ENCODE results near the gene LIMS3. TPM values are rescaled to one million over a fixed set of nuclear protein-coding genes. Genes with fewer than 3 reads are reported as not detected.
"Not testable (repeated sequence)": the region's sequence is repeated elsewhere in the genome, so short reads cannot be mapped to it uniquely, and the experiment has no call there.

Gene LIMS3
- total RNA-seq, 1 donor from 2014 or later: 0.27 TPM

DNA sequence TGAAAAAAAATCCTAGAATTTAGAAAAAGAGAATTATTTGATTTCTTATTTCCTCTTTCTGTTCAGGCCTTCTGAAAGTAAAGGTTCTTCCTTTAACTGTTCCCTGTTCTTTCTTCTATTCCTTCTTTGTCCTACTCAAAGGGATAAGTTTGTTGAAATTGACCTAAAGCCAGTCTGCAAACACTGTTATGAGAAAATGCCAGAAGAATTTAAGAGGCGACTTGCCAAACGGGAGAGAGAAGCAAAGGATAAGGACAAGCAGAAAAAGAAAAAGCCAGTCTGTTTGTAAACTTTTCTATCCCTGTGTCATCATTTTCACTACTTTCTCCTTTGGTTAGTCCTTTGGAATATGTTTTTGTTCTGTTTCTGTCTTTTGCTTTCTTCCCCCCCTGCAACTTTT lies 26.0 kb downstream of the LIMS3 start:
- intact Hi-C loops (cut with micrococcal nuclease): not testable (repeated sequence)

DNA sequence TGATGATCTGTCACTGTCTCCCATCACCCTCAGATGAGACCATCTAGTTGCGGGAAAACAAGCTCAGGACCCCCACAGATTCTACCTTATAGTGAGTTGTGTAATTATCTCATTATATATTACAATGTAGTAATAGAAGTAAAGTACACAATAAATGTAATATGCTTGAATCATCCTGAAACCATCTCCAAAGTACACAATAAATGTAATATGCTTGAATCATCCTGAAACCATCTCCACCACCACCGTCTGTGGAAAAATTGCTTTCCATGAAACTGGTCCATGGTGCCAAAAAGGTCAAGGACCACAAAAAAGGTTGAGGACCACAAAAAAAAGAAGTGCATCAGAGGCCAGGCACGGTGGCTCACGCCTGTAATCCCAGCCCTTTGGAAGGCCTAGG lies 29.3 kb downstream of the LIMS3 start:
- intact Hi-C loops (cut with micrococcal nuclease): not testable (repeated sequence)

DNA sequence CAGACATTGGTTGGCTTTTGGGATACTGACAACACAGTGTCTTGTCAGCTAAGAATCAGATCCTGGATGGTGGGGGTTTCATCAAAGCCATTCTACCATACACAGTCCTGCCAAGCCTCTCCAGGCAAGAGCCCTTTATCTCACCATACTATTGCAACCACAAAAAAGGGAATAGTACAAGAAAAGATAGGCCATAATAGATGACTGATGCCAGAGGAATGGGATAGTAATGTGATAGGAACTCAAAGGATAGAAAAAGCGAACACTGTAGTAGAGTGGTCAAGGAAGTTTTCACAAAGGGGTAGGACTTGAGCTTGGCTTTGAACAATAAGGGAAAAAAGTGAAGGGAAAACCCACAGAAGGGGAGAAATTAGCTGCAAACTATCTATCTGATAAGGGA lies 30.7 kb downstream of the LIMS3 start:
- intact Hi-C loops (cut with micrococcal nuclease): not testable (repeated sequence)

DNA sequence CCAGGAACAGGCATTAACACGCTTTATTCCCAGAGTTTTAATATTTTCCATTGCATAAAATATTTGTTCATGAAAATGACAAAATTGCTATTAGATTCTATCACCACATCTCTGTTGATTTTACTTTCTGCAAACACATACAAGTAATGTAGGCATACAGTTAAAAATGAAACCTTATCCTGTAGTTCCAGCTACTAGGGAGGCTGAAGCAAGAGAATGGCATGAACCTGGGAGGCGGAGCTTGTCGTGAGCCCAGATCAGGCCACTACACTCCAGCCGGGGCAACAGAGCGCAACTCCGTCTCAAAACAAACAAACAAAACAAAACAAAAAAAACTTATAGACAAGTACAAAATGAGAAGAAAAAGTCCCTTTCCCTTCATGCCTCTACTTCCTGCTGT lies 38.0 kb downstream of the LIMS3 start:
- intact Hi-C loops (cut with micrococcal nuclease): not testable (repeated sequence)

DNA sequence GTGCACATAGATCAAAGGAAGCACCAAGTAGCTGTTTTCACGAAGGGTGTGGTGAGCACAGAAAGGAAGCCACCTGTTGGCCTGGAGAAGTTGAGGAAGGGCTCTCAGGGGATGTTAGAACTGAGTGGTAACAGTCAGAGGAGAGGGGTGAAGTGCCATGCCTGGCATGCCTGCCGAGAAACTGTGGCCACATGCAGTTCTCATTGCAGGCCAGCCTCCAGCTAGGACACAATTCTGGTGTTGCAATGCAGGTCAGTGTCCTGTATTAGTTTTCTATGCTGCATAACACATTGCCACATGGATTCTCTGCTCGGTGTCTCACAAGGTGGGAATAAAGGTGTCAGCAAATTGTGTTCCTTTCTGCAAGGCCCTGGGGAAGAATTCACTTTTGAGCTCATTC lies 46.9 kb downstream of the LIMS3 start:
- intact Hi-C loops (cut with micrococcal nuclease): not testable (repeated sequence)

DNA sequence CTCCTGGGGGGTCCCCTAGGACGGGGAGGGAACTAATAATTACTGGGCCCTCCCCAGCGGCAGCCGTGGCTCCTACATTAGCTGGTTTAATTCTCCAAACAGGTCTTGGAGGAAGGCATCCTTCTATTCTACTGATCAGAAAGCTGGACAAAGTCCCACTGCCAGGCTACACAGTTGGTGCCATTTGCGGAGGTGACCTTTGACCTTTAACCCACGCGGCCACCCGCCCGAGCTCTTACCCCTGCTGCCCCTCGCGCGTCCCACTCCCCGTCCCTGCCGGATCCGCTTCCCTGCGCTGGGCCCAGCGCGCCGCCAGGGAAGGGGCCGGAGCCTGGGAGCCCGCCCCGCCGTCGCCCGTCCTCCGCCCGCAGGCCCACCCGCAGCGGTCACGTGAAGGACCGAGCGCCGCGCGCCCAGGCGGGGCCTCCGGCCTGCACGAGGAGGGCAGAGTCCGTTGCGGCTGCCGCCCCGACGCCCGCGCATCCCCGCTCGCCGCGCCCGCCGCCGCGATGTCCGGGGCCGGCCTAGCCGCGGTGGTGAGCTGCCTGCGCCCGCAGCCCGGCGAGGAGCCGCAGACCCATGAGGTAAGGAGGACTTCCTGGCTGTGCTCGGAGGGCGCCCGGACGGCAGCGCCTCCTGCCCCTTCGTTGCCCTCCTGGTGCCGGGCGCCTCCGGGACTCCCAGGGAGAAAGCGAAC lies 48.9 kb downstream of the LIMS3 start:
- intact Hi-C loops (cut with micrococcal nuclease): not testable (repeated sequence)

DNA sequence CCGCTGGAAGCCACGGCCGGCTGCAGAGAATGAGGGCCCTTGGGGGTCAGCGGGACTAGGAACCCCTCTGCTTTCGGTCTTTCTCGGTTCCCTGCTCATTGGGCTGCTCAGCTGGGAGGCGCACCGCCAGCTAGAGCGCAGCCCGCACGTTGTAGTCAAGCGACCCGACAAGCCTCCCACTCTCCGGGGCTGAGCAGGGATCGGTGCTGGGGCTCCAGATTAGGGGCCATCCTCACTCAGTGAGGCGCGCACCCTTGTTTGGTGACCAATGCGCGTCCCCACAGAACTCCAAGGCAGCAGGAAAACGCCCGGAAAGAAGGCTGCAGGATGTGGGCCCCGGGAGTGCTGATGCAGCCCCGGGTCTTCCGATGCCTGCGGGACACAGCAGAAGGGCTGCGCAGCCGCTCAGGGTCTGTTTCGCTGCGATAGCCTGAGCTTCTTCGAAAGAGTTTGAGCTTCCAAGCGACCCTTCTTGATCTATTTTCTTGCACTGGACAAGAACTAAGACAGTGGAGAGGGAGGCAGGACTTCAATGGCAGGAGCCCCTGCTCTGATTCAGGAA lies 49.6 kb downstream of the LIMS3 start:
- intact Hi-C loops (cut with micrococcal nuclease): not testable (repeated sequence)

DNA sequence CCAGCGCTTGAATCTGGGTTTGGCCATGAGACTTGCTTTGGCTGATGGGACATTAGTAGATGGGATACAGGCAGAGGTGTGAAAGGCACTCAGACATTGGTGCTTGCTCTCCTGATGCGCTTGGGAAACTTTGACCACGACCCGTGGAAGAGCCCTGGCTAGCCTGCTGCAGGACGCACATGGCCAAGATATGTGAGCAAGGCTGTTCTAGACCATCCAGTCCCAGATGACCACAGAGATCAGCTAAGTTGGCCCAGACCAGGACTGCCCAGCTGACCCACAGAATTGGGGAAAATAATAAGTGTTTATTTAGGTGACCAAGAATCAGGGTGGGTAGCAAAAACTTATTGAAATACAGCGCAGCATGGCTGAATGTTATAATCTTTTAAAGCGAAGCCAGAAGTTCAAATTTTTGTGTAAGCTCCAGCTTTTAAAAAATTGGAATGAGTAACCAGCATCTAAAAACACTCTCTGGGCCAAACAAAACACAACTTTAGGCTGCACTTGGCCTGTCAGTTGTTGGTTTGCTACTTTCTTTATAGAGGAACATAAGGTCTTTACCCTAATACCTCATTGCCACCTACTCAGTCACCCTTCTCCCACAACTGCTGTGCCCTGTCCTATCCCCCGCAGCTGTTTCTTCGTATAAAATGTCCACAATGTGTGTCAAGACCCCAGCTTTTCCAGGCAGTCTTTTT lies 51.8 kb downstream of the LIMS3 start:
- intact Hi-C loops (cut with micrococcal nuclease): not testable (repeated sequence)

DNA sequence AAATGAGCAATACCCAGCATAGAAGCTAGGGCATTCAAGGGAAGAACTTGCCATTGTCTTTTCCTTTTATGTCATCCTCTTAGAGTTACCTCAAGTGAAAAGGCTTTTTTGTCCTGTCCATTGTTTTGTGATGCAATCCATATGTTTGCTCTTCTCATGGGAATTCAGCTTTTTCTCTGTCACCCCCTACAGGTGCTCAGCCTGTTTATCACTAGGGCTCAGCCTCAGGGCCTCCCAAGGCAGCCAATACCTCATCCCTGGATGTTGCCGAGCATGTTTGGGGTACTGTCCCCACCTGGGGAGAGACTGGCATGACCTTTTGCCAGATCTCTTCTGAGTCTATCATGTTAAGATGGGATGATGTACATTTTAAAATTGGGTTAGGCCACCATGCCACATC lies 65.5 kb downstream of the LIMS3 start:
- intact Hi-C loops (cut with micrococcal nuclease): not testable (repeated sequence)

DNA sequence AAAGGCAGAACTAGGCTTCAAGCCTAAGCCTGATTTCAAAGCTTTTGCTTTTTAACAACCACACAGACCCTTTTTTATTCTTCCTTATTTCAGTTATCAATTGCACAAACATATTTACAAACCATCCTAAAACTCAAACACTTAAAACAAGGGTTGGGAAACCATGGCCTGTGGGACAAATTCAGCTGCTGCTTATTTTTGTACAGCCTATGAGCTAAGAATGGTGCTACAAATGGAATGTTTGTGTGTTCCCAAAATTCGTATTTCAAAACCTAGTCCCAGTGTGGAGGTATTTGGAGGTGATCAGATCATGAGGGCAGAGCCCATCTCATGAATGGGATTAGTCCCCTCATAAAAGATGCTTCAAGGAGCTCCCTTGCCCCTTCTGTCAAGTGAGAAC lies 67.0 kb downstream of the LIMS3 start:
- intact Hi-C loops (cut with micrococcal nuclease): not testable (repeated sequence)

DNA sequence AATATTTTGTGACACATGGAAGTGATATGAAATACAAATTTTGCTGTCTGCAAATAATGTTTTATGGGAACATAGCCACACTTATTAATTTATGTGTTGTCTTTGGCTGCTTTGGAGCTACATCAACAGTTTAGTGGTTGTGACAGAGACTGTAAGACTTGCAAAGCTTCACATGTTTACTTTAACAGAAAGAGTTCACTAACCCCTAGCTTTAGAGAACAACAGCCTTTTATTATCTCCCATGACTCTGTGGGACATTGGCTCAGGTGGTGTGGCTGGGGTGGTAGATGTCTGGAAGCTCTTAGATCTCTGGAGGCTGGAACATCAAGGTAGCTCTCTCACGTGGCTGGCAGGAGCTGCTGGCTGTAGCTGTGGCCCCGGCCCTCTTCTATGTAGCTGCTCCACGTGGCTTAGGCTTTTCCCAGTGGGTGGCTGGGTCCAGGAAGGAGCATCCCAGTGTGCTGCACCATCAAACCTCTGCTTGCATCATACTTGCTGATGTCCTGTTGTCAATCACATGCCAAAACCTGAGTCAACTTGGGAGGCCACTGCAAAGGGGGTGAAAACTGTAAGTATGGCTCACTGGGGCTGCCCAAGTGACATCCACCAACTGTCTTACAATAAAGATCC lies 67.7 kb downstream of the LIMS3 start:
- intact Hi-C loops (cut with micrococcal nuclease): not testable (repeated sequence)

DNA sequence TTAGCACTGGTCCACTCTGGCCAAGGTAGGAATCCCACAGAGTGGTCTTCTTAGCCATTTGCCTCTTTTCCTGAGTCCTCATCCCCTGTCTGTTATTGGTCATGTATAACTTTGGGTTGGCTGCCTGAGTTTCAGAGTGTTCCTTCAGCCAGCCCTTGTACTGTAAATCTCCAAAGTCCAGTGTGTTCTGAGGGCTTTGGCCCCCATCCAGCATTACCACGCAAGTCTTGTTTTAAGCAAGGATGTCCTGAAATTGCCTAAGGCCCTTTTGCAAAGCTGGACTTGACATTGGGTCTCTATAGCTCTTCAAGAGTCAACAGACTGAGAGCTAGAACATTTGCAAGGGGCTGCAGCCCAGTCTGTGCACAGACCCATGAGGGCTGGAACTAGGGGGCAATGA lies 68.4 kb downstream of the LIMS3 start:
- intact Hi-C loops (cut with micrococcal nuclease): not testable (repeated sequence)

DNA sequence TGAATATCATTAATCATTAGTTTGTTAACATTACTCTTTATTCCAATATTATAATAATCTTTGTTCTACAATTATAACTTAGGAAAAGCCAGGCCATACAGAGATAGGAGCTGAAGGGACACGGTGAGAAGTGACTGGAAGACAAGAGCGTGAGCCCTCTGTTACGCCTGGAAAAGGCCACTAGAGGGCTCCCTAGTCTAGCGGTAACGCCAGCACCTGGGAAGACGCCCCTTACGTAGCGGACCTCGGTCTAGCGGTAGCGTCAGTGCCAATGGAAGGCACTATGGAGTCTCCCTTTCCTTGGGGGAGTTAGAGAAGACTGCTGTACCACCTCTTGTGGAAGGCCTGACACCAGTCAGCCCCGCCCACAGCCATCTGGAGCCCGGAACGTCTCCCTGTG lies 71.4 kb downstream of the LIMS3 start:
- intact Hi-C loops (cut with micrococcal nuclease): not testable (repeated sequence)

DNA sequence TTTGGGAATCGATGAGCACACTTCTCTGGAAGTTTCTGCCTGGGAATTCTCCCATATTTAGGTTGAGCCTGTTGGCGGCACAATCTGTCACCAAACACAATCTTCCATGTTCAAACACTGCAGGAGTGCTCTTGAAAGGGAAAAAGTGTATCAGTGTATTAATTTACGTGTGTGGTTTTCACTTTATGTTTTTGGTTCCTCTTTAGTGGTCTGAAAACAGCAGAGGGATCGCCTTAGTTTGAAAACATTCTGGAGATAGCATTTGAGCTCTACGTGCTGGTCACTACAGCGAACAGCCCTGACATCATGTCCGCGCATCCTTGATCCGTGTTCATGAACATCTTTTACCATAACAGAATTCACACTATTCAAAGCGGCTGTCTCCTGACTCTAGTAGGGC lies 73.2 kb downstream of the LIMS3 start:
- intact Hi-C loops (cut with micrococcal nuclease): not testable (repeated sequence)

Other genes with a start within 250 kb of the LIMS3 start
- gene RGPD5, start 104.4 kb upstream of the LIMS3 start, total RNA-seq: 22.7 and 30.4 TPM in 2 replicates
- gene MALL, start 217.1 kb downstream of the LIMS3 start, total RNA-seq: 0.20 TPM in 1 of 2 replicates, not detected in the other